Inflammatory macrophage treated with lipopolysaccharide for 1 hour (primary cell): ENCODE data around the gene PKP4.
"Not testable (repeated sequence)": the region's sequence is repeated elsewhere in the genome, so short reads cannot be mapped to it uniquely, and the experiment has no call there.

ENCODE experiments used
- DNase-seq, 2 donors: peaks; one replicate each; pipeline ENCODE4 v3.0.0-alpha.2; 2020 to 2022

PKP4 gene

GRCh38 chr2:158691619-158692018 is 234.9 kb downstream of the PKP4 start:
- DNase-seq, result no peak

- DNase-seq, result no peak
These were observed 235.8 kb downstream of the PKP4 start for GRCh38 chr2:158692372-158693103.

GRCh38 chr2:158693476-158693875 is 236.7 kb downstream of the PKP4 start:
- DNase-seq, result no peak

- DNase-seq, result peak; percentile 19 to 28
These were observed 238.6 kb downstream of the PKP4 start for GRCh38 chr2:158695305-158695704.

GRCh38 chr2:158695744-158696143 is 239.0 kb downstream of the PKP4 start:
- not testable (repeated sequence) for DNase-seq

- DNase-seq, result no peak
These were observed 242.6 kb downstream of the PKP4 start for GRCh38 chr2:158699323-158699722.

- no peak for DNase-seq
These were observed 244.3 kb downstream of the PKP4 start for GRCh38 chr2:158701101-158701500.

GRCh38 chr2:158702740-158703139 is 246.0 kb downstream of the PKP4 start:
- DNase-seq, result no peak

GRCh38 chr2:158704724-158705465 is 248.1 kb downstream of the PKP4 start:
- DNase-seq, result peak; percentile 22 to 38

- no peak for DNase-seq
These were observed 256.2 kb downstream of the PKP4 start for GRCh38 chr2:158712791-158713522.

GRCh38 chr2:158713523-158714138 is 256.9 kb downstream of the PKP4 start:
- no peak for DNase-seq

GRCh38 chr2:158714420-158714819 is 257.7 kb downstream of the PKP4 start:
- no peak for DNase-seq

- no peak for DNase-seq
These were observed 258.6 kb downstream of the PKP4 start for GRCh38 chr2:158715357-158715756.

- DNase-seq, result peak; percentile 17 to 26
These were observed 259.5 kb downstream of the PKP4 start for GRCh38 chr2:158716121-158716791.

- DNase-seq, result no peak
These were observed 260.2 kb downstream of the PKP4 start for GRCh38 chr2:158716921-158717320.

- no peak for DNase-seq
These were observed 260.8 kb downstream of the PKP4 start for GRCh38 chr2:158717366-158718195.

- no peak for DNase-seq
These were observed 261.4 kb downstream of the PKP4 start for GRCh38 chr2:158718196-158718585.

- no peak for DNase-seq
These were observed 262.1 kb downstream of the PKP4 start for GRCh38 chr2:158718851-158719250.

- no peak for DNase-seq
These were observed 262.7 kb downstream of the PKP4 start for GRCh38 chr2:158719403-158719802.

- no peak for DNase-seq
These were observed 265.7 kb downstream of the PKP4 start for GRCh38 chr2:158722266-158723105.
